Heart right ventricle (tissue), 16 donors: ENCODE results near the gene MT2A. TPM values are rescaled to one million over a fixed set of nuclear protein-coding genes. Genes with fewer than 3 reads are reported as not detected.

ENCODE experiments used
- ATAC-seq, 8 donors: fragments of 200-7000 bp; cut with Tn5 transposase; one replicate each; pipeline ENCODE4 v1.9.1; 2020; ENCODE audit warnings: mild to moderate bottlenecking in 8 of 8, moderate library complexity in 8 of 8, moderate number of reproducible peaks in 1 of 8
- DNase-seq, 2 donors: peaks; one replicate each; pipeline ENCODE4 v3.0.0-alpha.2; 2020
- H3K27ac ChIP-seq, 10 donors: fragments of 200-600 bp; sonication (generic) in 2 of 10; one replicate each; pipeline versions ENCODE4 v1.5.0 to v1.8.0; 2020 to 2022; ENCODE audit warnings: mild to moderate bottlenecking in 3 of 10
- H3K27me3 ChIP-seq, 7 donors: fragments of 200-600 bp; one replicate each; pipeline ENCODE4 v1.8.0; 2021 to 2022; ENCODE audit warnings: mild to moderate bottlenecking in 2 of 7
- H3K36me3 ChIP-seq, 9 donors: fragments of 200-600 bp; sonication (generic) in 1 of 9; one replicate each; pipeline versions ENCODE4 v1.5.0 to v1.8.0; 2020 to 2022; ENCODE audit warnings: mild to moderate bottlenecking in 2 of 9
- H3K4me1 ChIP-seq, 9 donors: fragments of 200-600 bp; sonication (generic) in 1 of 9; one replicate each; pipeline versions ENCODE4 v1.5.0 to v1.8.0; 2020 to 2022; ENCODE audit warnings: mild to moderate bottlenecking in 4 of 9
- H3K4me3 ChIP-seq, 10 donors: fragments of 200-600 bp; sonication (generic) in 2 of 10; one replicate each; pipeline versions ENCODE4 v1.5.0 to v1.8.0; 2020 to 2022; ENCODE audit warnings: mild to moderate bottlenecking in 7 of 10, moderate library complexity in 2 of 10
- H3K9me3 ChIP-seq, 11 donors: fragments of 200-600 bp in 10 of 11; sonication (generic) in 2 of 11; one replicate each; pipeline versions ENCODE4 v1.5.0 to v1.8.0; 2013 to 2022; ENCODE audit warnings: mild to moderate bottlenecking in 2 of 11, control low read depth in 1 of 11, moderate library complexity in 1 of 11
- CTCF ChIP-seq, 9 donors: fragments of 200-600 bp; sonication (generic) in 2 of 9; IDR thresholded peaks; one replicate each; pipeline versions ENCODE4 v1.5.0 to v1.8.0; 2021 to 2022; ENCODE audit warnings: antibody characterized with exemption in 9 of 9, mild to moderate bottlenecking in 5 of 9, moderate library complexity in 1 of 9
- WGBS, 2 donors: extraction: QIAGEN DNeasy Blood & Tissue Kit; methylation state at CpG; one replicate each; pipeline ENCODE4 v1.1.7; 2013; ENCODE audit warnings: inconsistent platforms in 1 of 2; 5-methylcytosine and 5-hydroxymethylcytosine counted together
- intact Hi-C, 10 donors: fragments of 100-400 bp; cut with DNase I; formaldehyde crosslinking; loops; one replicate each; pipeline versions ENCODE4 v1.11.1 to v1.14.2; 2022
- polyA plus RNA-seq, 2 donors: library from polyadenylated mRNA; stranded (reverse); fragments of 200-250 nt; gene quantifications; one replicate each; pipeline ENCODE4 v1.2.3, GENCODE V29; 2013
- total RNA-seq, 10 donors: library from RNA; stranded (reverse); fragmentation: NEBNext Ultra II Directional in 3 of 10; extraction: Animal tissue kit (Norgen Biotek cat#: 25700) in 3 of 10; gene quantifications; one replicate each; pipeline versions ENCODE4 v1.2.1 to v1.2.4, GENCODE V29; 2021 to 2023
- donor health status: Arrhythmogenic right ventricular cardiomyopathy.
- donor health status: ischemic (EF 13 %, LVEDD 7.1; RV severe dilation, severe dysfunction).
- donor health status: healthy with polysubstance abuse.
- donor health status: DM: no; HTN: yes; CAD: no.
- donor health status: DM: no; HTN: no; CAD: no.
- donor health status: ischemic (EF 25% LVEDD 6.9; RV normal size, moderate dysfunction).
- donor health status: ischemic (EF 25% LVEDD 5.7; RV mildly dilated, moderate dysfunction).
- donor health status: healthy.
- donor health status: DM: yes; HTN: yes; CAD: no.
- donor health status: Ischemic cardiomyopathy.
- donor health status: ischemic (EF 35%, LVEDD 5.7; RV mildly dilated, moderate dysfunction).
- donor health status: nonischemic (EF 11% LVEDD 7.7; RV severe dilation, severe dysfunction).
- donor health status: DM: yes; HTN: yes; CAD: no.
- donor health status: PGD.
- donor health status: ischemic (EF 29% LVEDD 5.4; RV normal size, mild dysfunction).
- donor health status: nonischemic (EF 23%, LVEDD 6.1; RV moderate dilation, normal function).

MT2A gene
- total and polyA plus RNA-seq, 12 donors, result 88.8 to 354 (median 116) TPM

GRCh38 chr16:56652600-56652999, 44.2 kb downstream of the MT2A start:
- Histone ChIP-seq H3K4me1 (peaks cover 0 to 6% (median 4%) of the 10 kb centered on the region in 9 donors), H3K36me3 (no peaks in the 10 kb centered on the region), H3K27me3 (peaks cover 0 to 35% (median 20%) of the 10 kb centered on the region in 7 donors), H3K27ac (no peak overlapping the region), H3K9me3 (no peaks in the 10 kb centered on the region), H3K4me3 (no peak overlapping the region)
- DNase-seq (no peak), ATAC-seq (no peak)
- intact Hi-C loops, result no loop called here
- WGBS, 2 donors, result 69 to 74% methylated on average over 1 of the region's 1 CpG
- no peak for TF ChIP-seq CTCF (IDR thresholded peaks at IDR 0.05)

- Histone ChIP-seq H3K9me3 (no peaks in the 10 kb centered on the region), H3K27me3 (peaks cover 0 to 29% (median 17%) of the 10 kb centered on the region in 7 donors), H3K36me3 (no peaks in the 10 kb centered on the region), H3K27ac (no peak overlapping the region), H3K4me1 (peaks cover 0 to 12% (median 10%) of the 10 kb centered on the region in 9 donors), H3K4me3 (no peak overlapping the region)
- no peak for TF ChIP-seq CTCF (IDR thresholded peaks at IDR 0.05)
- intact Hi-C loops, result no loop called here
- no peak for ATAC-seq
- WGBS, 2 donors, result 81 to 85% methylated on average over 7 of the region's 7 CpGs
- DNase-seq, result no peak
Observed at GRCh38 chr16:56653218-56653617, 44.8 kb downstream of the MT2A start.

GRCh38 chr16:56657555-56658326, 49.4 kb downstream of the MT2A start, which contains the start of gene MT1F:
Gene MT1F (plus strand): TSS chr16:56657959. CDS start chr16:56658059, 100 bp downstream.
- intact Hi-C loops, result loop anchor here in 1 of 10 donors (1.0 kb wide), 1 partner anchor 32 kb away; no protein-coding TSS in a partner anchor
- Histone ChIP-seq H3K9me3 (no peaks in the 10 kb centered on the region), H3K27me3 (peaks cover 0 to 41% (median 22%) of the 10 kb centered on the region in 7 donors), H3K4me3 (peak within 1 kb of the TSS; percentile 44 to 75 (median 62)), H3K4me1 (peaks cover 0 to 24% (median 14%) of the 10 kb centered on the region in 9 donors), H3K27ac (peak within 1 kb of the TSS in 5 of 10 donors; percentile 2 to 88 (median 40)), H3K36me3 (no peaks in the 10 kb centered on the region)
- DNase-seq, result peak; percentile 59 to 73
- TF ChIP-seq CTCF (IDR thresholded peaks at IDR 0.05), result no peak
- ATAC-seq, result peak; percentile 73 to 91 (median 83)
- 1 to 2% methylated on average over 46 of the region's 46 CpGs for WGBS, 2 donors

- DNase-seq, result no peak
- TF ChIP-seq CTCF (IDR thresholded peaks at IDR 0.05), result no peak
- 36 to 39% methylated on average over 9 to 10 of the region's 10 CpGs for whole genome bisulfite sequencing, 2 donors
- Histone ChIP-seq H3K9me3 (no peaks in the 10 kb centered on the region), H3K27ac (peak overlapping the region in 1 of 10 donors; percentile 88), H3K27me3 (peaks cover 6 to 48% (median 28%) of the 10 kb centered on the region in 7 donors), H3K4me1 (peaks cover 0 to 30% (median 16%) of the 10 kb centered on the region in 9 donors), H3K36me3 (no peaks in the 10 kb centered on the region), H3K4me3 (peak overlapping the region in 9 of 10 donors; percentile 44 to 75 (median 63))
- ATAC-seq, result no peak
- intact Hi-C loops, result loop anchor here in 1 of 10 donors (1.0 kb wide), 1 partner anchor 31 kb away; no protein-coding TSS in a partner anchor
Observed at GRCh38 chr16:56658327-56658875, 50.0 kb downstream of the MT2A start.

Other genes with a start within 250 kb of the MT2A start
- gene AMFR, start 183.0 kb upstream of the MT2A start, total RNA-seq, result 10 to 100 TPM; 50.6 to 87.9 (median 69.7) TPM
- gene AMFR, start 183.0 kb upstream of the MT2A start, polyA plus RNA-seq, result 10 to 100 TPM; 18.1 to 63.9 TPM
- gene NUDT21, start 157.3 kb upstream of the MT2A start, total RNA-seq, result 10 to 100 TPM; 59.2 to 74.7 (median 63.4) TPM
- 10 to 100 TPM in 1 of 2 donors, 1 to 10 TPM in 1; 9.3 to 26.4 TPM for gene NUDT21, start 157.3 kb upstream of the MT2A start, polyA plus RNA-seq
- gene OGFOD1, start 157.0 kb upstream of the MT2A start, total RNA-seq, result 10 to 100 TPM; 24.2 to 41.0 (median 36.8) TPM
- 10 to 100 TPM in 1 of 2 donors, 1 to 10 TPM in 1; 8.9 to 17.5 TPM for gene OGFOD1, start 157.0 kb upstream of the MT2A start, polyA plus RNA-seq
- gene BBS2, start 88.6 kb upstream of the MT2A start, total RNA-seq, result 10 to 100 TPM; 37.7 to 75.9 (median 60.1) TPM
- gene BBS2, start 88.6 kb upstream of the MT2A start, polyA plus RNA-seq, result 10 to 100 TPM; 11.7 to 33.0 TPM
- not detected for gene MT4, start 43.5 kb upstream of the MT2A start, total RNA-seq
- not detected for gene MT4, start 43.5 kb upstream of the MT2A start, polyA plus RNA-seq
- 10 to 100 TPM in 1 of 10 donors, 1 to 10 TPM in 9; 1.9 to 11.6 (median 4.1) TPM for gene MT3, start 19.1 kb upstream of the MT2A start, total RNA-seq
- 10 to 100 TPM in 1 of 2 donors, 1 to 10 TPM in 1; 4.4 to 29.8 TPM for gene MT3, start 19.1 kb upstream of the MT2A start, polyA plus RNA-seq
- gene MT1E, start 17.2 kb downstream of the MT2A start, total RNA-seq, result 100 to 1,000 TPM in 5 of 10 donors, 10 to 100 TPM in 5; 83.3 to 164 (median 97.0) TPM
- gene MT1E, start 17.2 kb downstream of the MT2A start, polyA plus RNA-seq, result 100 to 1,000 TPM in 1 of 2 donors, 10 to 100 TPM in 1; 31.9 to 268 TPM
- 10 to 100 TPM in 1 of 10 donors, 1 to 10 TPM in 5, under 1 TPM in 4; 0.75 to 24.3 (median 1.7) TPM for gene MT1M, start 24.1 kb downstream of the MT2A start, total RNA-seq
- gene MT1M, start 24.1 kb downstream of the MT2A start, polyA plus RNA-seq, result 10 to 100 TPM; 11.9 to 25.4 TPM
- 10 to 100 TPM in 1 of 10 donors, 1 to 10 TPM in 5, under 1 TPM in 2, not detected in 2; 0.71 to 67.7 (median 2.6) TPM for gene MT1A, start 30.1 kb downstream of the MT2A start, total RNA-seq
- 100 to 1,000 TPM in 1 of 2 donors, 10 to 100 TPM in 1; 11.1 to 102 TPM for gene MT1A, start 30.1 kb downstream of the MT2A start, polyA plus RNA-seq
- not detected for gene MT1B, start 43.3 kb downstream of the MT2A start, total RNA-seq
- not detected for gene MT1B, start 43.3 kb downstream of the MT2A start, polyA plus RNA-seq
- gene MT1F, start 49.4 kb downstream of the MT2A start, total RNA-seq, result 1 to 10 TPM in 9 of 10 donors, under 1 TPM in 1; 0.98 to 7.7 (median 2.4) TPM
- 1 to 10 TPM; 2.0 to 2.4 TPM for gene MT1F, start 49.4 kb downstream of the MT2A start, polyA plus RNA-seq
- 1 to 10 TPM in 3 of 10 donors, under 1 TPM in 1, not detected in 6; 0.95 to 9.0 (median 1.0) TPM for gene MT1G, start 59.5 kb downstream of the MT2A start, total RNA-seq
- gene MT1G, start 59.5 kb downstream of the MT2A start, polyA plus RNA-seq, result 1 to 10 TPM; 3.6 to 3.7 TPM
- gene MT1H, start 61.2 kb downstream of the MT2A start, total RNA-seq, result 1 to 10 TPM in 1 of 10 donors, not detected in 9; 2.4 TPM
- not detected for gene MT1H, start 61.2 kb downstream of the MT2A start, polyA plus RNA-seq
- 100 to 1,000 TPM in 4 of 10 donors, 10 to 100 TPM in 6; 15.8 to 616 (median 71.4) TPM for gene MT1X, start 73.9 kb downstream of the MT2A start, total RNA-seq
- 100 to 1,000 TPM; 162 to 239 TPM for gene MT1X, start 73.9 kb downstream of the MT2A start, polyA plus RNA-seq
- gene NUP93, start 121.5 kb downstream of the MT2A start, total RNA-seq, result 10 to 100 TPM; 25.4 to 34.8 (median 27.6) TPM
- gene NUP93, start 121.5 kb downstream of the MT2A start, polyA plus RNA-seq, result 10 to 100 TPM; 27.2 to 32.3 TPM